IMR-90 (cell line): ENCODE data around the gene GP5.

ENCODE experiments used
- CHD1 ChIP-seq: IDR thresholded peaks from 2 replicates; pipeline ENCODE4 v1.6.1; 2012; ENCODE audit warnings: low read depth, low read length, improper control_type of control experiment
- CTCF ChIP-seq: conservative IDR thresholded peaks from 2 replicates; pipeline ENCODE4 v1.5.1; 2012; ENCODE audit warnings: mild to moderate bottlenecking, low read depth, low read length, improper control_type of control experiment
- ELK1 ChIP-seq: fragments of 150-350 bp; IDR thresholded peaks from 2 replicates; pipeline ENCODE4 v1.6.1; 2016; ENCODE audit warnings: low read depth, mild to moderate bottlenecking, low read length, moderate library complexity, borderline replicate concordance
- FOS ChIP-seq: fragments of 150-350 bp; IDR thresholded peaks from 2 replicates; pipeline ENCODE4 v1.6.1; 2016; ENCODE audit warnings: low read depth, low read length
- MAFK ChIP-seq: IDR thresholded peaks from 2 replicates; pipeline ENCODE4 v1.6.1; 2012; ENCODE audit warnings: low read depth, low read length, improper control_type of control experiment
- MXI1 ChIP-seq: IDR thresholded peaks from 2 replicates; pipeline ENCODE4 v1.6.1; 2012; ENCODE audit warnings: low read depth, mild to moderate bottlenecking, low read length, moderate library complexity, borderline replicate concordance
- POLR2A ChIP-seq: IDR thresholded peaks from 2 replicates; pipeline ENCODE4 v1.6.1; 2012; ENCODE audit warnings: mild to moderate bottlenecking, low read depth, low read length
- RAD21 ChIP-seq: IDR thresholded peaks from 2 replicates; pipeline ENCODE4 v1.6.1; 2012; ENCODE audit warnings: low read length, improper control_type of control experiment
- RCOR1 ChIP-seq: IDR thresholded peaks from 2 replicates; pipeline ENCODE4 v1.6.1; 2012; ENCODE audit warnings: mild to moderate bottlenecking, low read length, improper control_type of control experiment; ENCODE audit not compliant: insufficient replicate concordance
- SMC3 ChIP-seq: fragments of 150-350 bp; IDR thresholded peaks from 2 replicates; pipeline ENCODE4 v1.6.1; 2016; ENCODE audit warnings: low read depth, mild to moderate bottlenecking, antibody characterized with exemption, low read length, moderate library complexity

DNA sequence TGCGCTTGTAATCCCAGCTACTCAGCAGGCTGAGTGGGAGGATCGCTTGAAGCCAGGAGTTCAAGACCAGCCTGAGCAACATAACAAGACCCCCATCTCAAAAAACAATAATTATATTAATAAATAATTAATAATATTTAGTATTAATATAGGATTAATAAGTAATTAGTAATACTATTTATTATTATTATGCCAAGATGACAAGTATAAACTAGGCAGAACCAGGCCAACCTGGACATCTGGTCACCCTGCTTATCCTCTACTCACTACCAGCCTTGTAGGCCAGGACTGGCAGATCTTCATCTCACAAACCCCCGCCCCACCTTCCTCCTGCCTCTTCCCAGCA lies 48.4 kb downstream of the GP5 start:
- TF ChIP-seq POLR2A (no peak), CTCF (no peak), ELK1 (no peak), RCOR1 (no peak), SMC3 (no peak), RAD21 (no peak), CHD1 (no peak), MAFK (no peak), MXI1 (no peak), FOS (no peak)
